Measurements from ENCODE around the gene KDM8.

Gene KDM8

GRCh38 chr16:27232901-27233625, 29.7 kb downstream of the KDM8 start:
- H3K4me3 ChIP-seq (ENCODE audit: control insufficient read depth, low read depth, low read length), result no peak overlapping the region
- TF ChIP-seq CTCF (IDR thresholded peaks at IDR 0.05; ENCODE audit: control insufficient read depth, insufficient read depth, low read depth, low read length, missing control alignments), result no peak
- no peak for DNase-seq (ENCODE audit: low read depth)

GRCh38 chr16:27233731-27234130, 30.4 kb downstream of the KDM8 start:
- no peak overlapping the region for H3K4me3 ChIP-seq (ENCODE audit: control insufficient read depth, low read depth, low read length)
- no peak for TF ChIP-seq CTCF (IDR thresholded peaks at IDR 0.05; ENCODE audit: control insufficient read depth, insufficient read depth, low read depth, low read length, missing control alignments)
- DNase-seq (ENCODE audit: low read depth), result no peak

GRCh38 chr16:27234171-27234570, 30.8 kb downstream of the KDM8 start:
- DNase-seq (ENCODE audit: low read depth), result no peak
- H3K4me3 ChIP-seq (ENCODE audit: control insufficient read depth, low read depth, low read length), result no peak overlapping the region
- TF ChIP-seq CTCF (IDR thresholded peaks at IDR 0.05; ENCODE audit: control insufficient read depth, insufficient read depth, low read depth, low read length, missing control alignments), result no peak

GRCh38 chr16:27234603-27235002, 31.3 kb downstream of the KDM8 start:
- H3K4me3 ChIP-seq (ENCODE audit: control insufficient read depth, low read depth, low read length), result no peak overlapping the region
- TF ChIP-seq CTCF (IDR thresholded peaks at IDR 0.05; ENCODE audit: control insufficient read depth, insufficient read depth, low read depth, low read length, missing control alignments), result no peak
- DNase-seq (ENCODE audit: low read depth), result no peak

GRCh38 chr16:27235055-27235937, 32.0 kb downstream of the KDM8 start:
- H3K4me3 ChIP-seq (ENCODE audit: control insufficient read depth, low read depth, low read length), result no peak overlapping the region
- peak; percentile 93 for TF ChIP-seq CTCF (IDR thresholded peaks at IDR 0.05; ENCODE audit: control insufficient read depth, insufficient read depth, low read depth, low read length, missing control alignments)
- DNase-seq (ENCODE audit: low read depth), result no peak

GRCh38 chr16:27235938-27236245, 32.6 kb downstream of the KDM8 start:
- no peak for TF ChIP-seq CTCF (IDR thresholded peaks at IDR 0.05; ENCODE audit: control insufficient read depth, insufficient read depth, low read depth, low read length, missing control alignments)
- H3K4me3 ChIP-seq (ENCODE audit: control insufficient read depth, low read depth, low read length), result no peak overlapping the region
- no peak for DNase-seq (ENCODE audit: low read depth)
